Measurements from ENCODE around the gene CCDC6. TPM values are rescaled to one million over a fixed set of nuclear protein-coding genes. Genes with fewer than 3 reads are reported as not detected.

The CCDC6 gene
- total and polyA plus RNA-seq, 7 donors = 12.6 to 97.5 (median 59.2) TPM

DNA sequence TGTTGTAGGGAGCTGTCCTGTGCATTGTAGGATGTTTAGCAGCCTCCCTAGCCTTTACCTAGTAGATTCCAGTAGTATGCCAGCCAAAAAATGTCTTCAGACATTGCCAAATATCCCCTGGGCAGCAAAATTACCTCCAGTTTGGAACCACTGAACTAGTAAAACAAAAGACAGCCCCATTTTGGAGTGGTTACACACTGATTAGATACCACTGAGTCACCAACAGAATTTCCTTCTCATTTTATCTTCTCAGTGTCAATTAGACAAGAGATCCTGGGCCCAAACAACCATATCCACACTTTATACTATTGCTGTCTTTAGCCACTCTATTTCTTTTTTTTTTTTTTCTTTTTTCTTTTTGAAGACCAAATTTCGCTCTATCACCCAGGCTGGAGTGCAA lies 3.5 kb upstream of the CCDC6 start:
- intact Hi-C loops (cut with DNase I) = loop anchor here (5.0 to 10.0 kb wide), 4 partner anchors 105 to 673 kb away; no protein-coding TSS in a partner anchor
- H3K9me3 ChIP-seq = no peaks in the 10 kb centered on the region
- WGBS, 2 donors = 46 to 100% methylated on average over 1 of the region's 1 CpG
- peaks cover 0 to 29% (median 18%) of the 10 kb centered on the region in 4 donors for H3K4me1 ChIP-seq
- no peaks in the 10 kb centered on the region for H3K27me3 ChIP-seq
- no peak for DNase-seq
- H3K27ac ChIP-seq = peak overlapping the region in 2 of 4 donors; percentile 93
- no peak for TF ChIP-seq EP300 (IDR thresholded peaks at IDR 0.05)
- TF ChIP-seq POLR2AphosphoS5 (IDR thresholded peaks at IDR 0.05) = no peak
- TF ChIP-seq, protein P1, sequence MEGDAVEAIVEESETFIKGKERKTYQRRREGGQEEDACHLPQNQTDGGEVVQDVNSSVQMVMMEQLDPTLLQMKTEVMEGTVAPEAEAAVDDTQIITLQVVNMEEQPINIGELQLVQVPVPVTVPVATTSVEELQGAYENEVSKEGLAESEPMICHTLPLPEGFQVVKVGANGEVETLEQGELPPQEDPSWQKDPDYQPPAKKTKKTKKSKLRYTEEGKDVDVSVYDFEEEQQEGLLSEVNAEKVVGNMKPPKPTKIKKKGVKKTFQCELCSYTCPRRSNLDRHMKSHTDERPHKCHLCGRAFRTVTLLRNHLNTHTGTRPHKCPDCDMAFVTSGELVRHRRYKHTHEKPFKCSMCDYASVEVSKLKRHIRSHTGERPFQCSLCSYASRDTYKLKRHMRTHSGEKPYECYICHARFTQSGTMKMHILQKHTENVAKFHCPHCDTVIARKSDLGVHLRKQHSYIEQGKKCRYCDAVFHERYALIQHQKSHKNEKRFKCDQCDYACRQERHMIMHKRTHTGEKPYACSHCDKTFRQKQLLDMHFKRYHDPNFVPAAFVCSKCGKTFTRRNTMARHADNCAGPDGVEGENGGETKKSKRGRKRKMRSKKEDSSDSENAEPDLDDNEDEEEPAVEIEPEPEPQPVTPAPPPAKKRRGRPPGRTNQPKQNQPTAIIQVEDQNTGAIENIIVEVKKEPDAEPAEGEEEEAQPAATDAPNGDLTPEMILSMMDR (IDR thresholded peaks at IDR 0.05) = no peak
- no peaks in the 10 kb centered on the region for H3K36me3 ChIP-seq
- H3K4me3 ChIP-seq = no peak overlapping the region

DNA sequence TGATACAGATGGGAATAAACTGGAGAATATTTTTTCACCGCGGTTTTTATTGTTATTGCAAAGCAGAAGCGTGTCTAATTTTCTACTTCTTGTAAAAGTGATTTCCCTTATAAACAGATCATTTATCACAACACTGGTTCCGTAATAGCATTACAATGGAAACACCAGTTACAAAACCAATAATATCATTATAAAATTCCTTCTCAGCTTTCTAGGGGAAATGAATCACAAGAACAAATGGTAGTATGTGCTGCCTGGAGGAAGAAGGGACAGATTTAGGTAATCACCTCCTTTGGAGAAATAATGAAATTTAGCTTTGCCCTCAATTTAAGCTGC lies 2.4 kb upstream of the CCDC6 start:
- no peak for TF ChIP-seq EP300 (IDR thresholded peaks at IDR 0.05)
- TF ChIP-seq POLR2AphosphoS5 (IDR thresholded peaks at IDR 0.05) = no peak
- TF ChIP-seq POLR2A (IDR thresholded peaks at IDR 0.05) = no peak
- TF ChIP-seq, protein P1 (IDR thresholded peaks at IDR 0.05) = no peak
- peaks cover 0 to 38% (median 27%) of the 10 kb centered on the region in 4 donors for H3K4me1 ChIP-seq
- 26 to 54% methylated on average over 4 of the region's 4 CpGs for WGBS, 2 donors
- peak overlapping the region; percentile 20 to 96 (median 73) for H3K4me3 ChIP-seq
- no peak for DNase-seq
- no peaks in the 10 kb centered on the region for H3K36me3 ChIP-seq
- no peaks in the 10 kb centered on the region for H3K9me3 ChIP-seq
- intact Hi-C loops (cut with DNase I) = loop anchor here (1.0 to 10.0 kb wide), 5 partner anchors 104 to 671 kb away; no protein-coding TSS in a partner anchor
- H3K27ac ChIP-seq = peak overlapping the region; percentile 93
- no peaks in the 10 kb centered on the region for H3K27me3 ChIP-seq

DNA sequence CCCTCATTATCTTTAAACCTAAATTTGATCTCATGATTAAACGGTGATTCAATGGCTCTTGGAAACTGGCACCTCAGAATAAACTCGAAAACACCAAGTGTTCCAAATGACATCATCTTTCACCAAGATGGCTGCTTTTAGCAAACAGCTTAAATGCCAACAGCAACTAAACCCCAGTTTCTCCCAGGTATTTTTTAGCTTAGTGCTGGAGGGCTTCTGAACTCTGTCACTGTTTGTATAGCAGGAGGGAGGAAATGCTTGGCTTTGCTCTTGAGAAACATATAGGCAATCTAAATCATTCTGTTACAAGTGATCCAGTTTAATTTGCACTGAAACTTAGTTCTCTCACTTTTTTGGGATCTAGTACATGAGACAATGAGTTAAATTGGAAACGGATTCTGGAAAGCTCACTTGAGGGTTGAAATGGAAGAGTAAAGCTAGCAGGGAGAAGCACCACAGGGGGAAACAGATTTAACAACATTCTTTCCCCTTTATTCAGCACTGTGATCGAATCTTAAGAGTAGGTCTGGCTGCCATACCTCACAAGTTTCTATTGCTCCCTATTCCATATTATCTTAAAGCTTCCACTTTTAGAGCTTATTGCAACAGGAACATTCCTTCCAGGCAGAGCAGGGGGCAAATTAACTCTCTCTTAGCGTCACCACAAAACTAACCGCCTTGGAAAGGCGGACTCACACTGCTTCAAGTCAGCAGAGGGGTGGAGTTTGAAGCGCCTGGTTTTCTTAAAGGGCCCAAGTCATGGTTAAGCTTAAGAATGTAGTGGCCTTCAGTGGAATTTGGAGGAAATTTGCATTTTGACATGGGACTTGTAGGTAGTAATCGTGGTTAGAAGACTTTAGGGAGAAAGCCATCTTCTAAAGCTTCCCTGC lies 1.8 kb upstream of the CCDC6 start:
- H3K4me1 ChIP-seq = peaks cover 0 to 44% (median 33%) of the 10 kb centered on the region in 4 donors
- intact Hi-C loops (cut with DNase I) = loop anchor here (1.0 to 10.0 kb wide), 7 partner anchors 35 to 671 kb away; no protein-coding TSS in a partner anchor
- peak overlapping the region; percentile 93 for H3K27ac ChIP-seq
- peak; percentile 88 for DNase-seq
- 1 to 2% methylated on average over 9 of the region's 9 CpGs for WGBS, 2 donors
- TF ChIP-seq EP300 (IDR thresholded peaks at IDR 0.05) (no peak), POLR2A (IDR thresholded peaks at IDR 0.05) (peak; percentile 47 to 51), POLR2AphosphoS5 (IDR thresholded peaks at IDR 0.05) (peak; percentile 55 to 81 (median 80))
- no peaks in the 10 kb centered on the region for H3K9me3 ChIP-seq
- no peaks in the 10 kb centered on the region for H3K36me3 ChIP-seq
- peak overlapping the region; percentile 20 to 96 (median 73) for H3K4me3 ChIP-seq
- H3K27me3 ChIP-seq = no peaks in the 10 kb centered on the region

DNA sequence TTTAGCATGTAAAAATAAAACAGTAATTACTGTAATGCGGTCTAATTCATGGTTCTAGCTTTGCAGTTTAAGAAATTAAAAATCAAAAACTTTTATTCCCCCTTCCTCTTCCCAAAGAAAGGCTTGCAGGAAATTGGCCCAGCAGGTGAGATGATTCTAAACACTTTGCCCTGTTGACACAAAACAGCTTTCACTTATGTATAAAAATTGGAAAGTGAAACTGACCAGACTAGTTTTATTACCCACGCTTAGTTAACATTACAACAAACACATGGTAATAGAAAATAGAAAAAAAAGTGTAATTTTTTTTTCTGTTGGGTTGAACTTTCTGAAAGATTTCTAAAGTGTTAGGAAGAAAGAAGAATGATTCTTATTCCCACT lies 1.2 kb upstream of the CCDC6 start:
- intact Hi-C loops (cut with DNase I) = loop anchor here (2.0 to 10.0 kb wide), 6 partner anchors 35 to 670 kb away; no protein-coding TSS in a partner anchor
- peak in 3 of 4 donors; percentile 45 to 91 (median 90) for TF ChIP-seq POLR2AphosphoS5 (IDR thresholded peaks at IDR 0.05)
- TF ChIP-seq, protein P1 (IDR thresholded peaks at IDR 0.05) = no peak
- TF ChIP-seq EP300 (IDR thresholded peaks at IDR 0.05) = peak in 1 of 4 donors; percentile 11
- no peak for TF ChIP-seq POLR2A (IDR thresholded peaks at IDR 0.05)
- Histone ChIP-seq H3K9me3 (no peaks in the 10 kb centered on the region), H3K4me3 (peak overlapping the region; percentile 20 to 96 (median 73)), H3K36me3 (no peaks in the 10 kb centered on the region), H3K27ac (peak overlapping the region; percentile 93), H3K27me3 (no peaks in the 10 kb centered on the region), H3K4me1 (peaks cover 0 to 51% (median 36%) of the 10 kb centered on the region in 4 donors)
- WGBS, 2 donors = 11 to 41% methylated on average over 2 of the region's 2 CpGs
- DNase-seq = no peak

Data from sigmoid colon (tissue), 7 donors.